Prostate gland (tissue), 2 donors: ENCODE data around the gene TRAPPC14. TPM values are rescaled to one million over a fixed set of nuclear protein-coding genes. Genes with fewer than 3 reads are reported as not detected.
"Not testable (repeated sequence)": the region's sequence is repeated elsewhere in the genome, so short reads cannot be mapped to it uniquely, and the experiment has no call there.

Experiments
- DNase-seq: peaks from one replicate; pipeline ENCODE4 v3.0.0-alpha.2; 2019; ENCODE audit warnings: low spot score
- H3K27ac ChIP-seq, 2 donors: fragments of 200-600 bp; sonication (generic); 2 replicates each; pipeline ENCODE4 v1.5.1; 2017 to 2019
- H3K27me3 ChIP-seq: fragments of 200-600 bp; sonication (generic); replicated peaks from 2 replicates; pipeline ENCODE4 v1.5.1; 2019; ENCODE audit not compliant: insufficient read depth
- H3K36me3 ChIP-seq, 2 donors: fragments of 200-600 bp; sonication (generic); 1 replicate in 1 of 2; 2 replicates in 1 of 2; pipeline versions ENCODE4 v1.5.1 to v1.8.1; 2017 to 2019
- H3K4me1 ChIP-seq: fragments of 200-600 bp; sonication (generic); replicated peaks from 2 replicates; pipeline ENCODE4 v1.5.1; 2019
- H3K4me3 ChIP-seq, 2 donors: fragments of 200-600 bp; sonication (generic); 2 replicates each; pipeline ENCODE4 v1.5.1; 2017 to 2019
- H3K9me3 ChIP-seq: fragments of 200-600 bp; sonication (generic); 2 replicates; pipeline ENCODE4 v1.5.1; 2017
- POLR2A ChIP-seq: fragments of 450-650 bp; IDR thresholded peaks from one replicate; pipeline ENCODE4 v1.6.1; 2016; ENCODE audit warnings: antibody characterized with exemption, mild to moderate bottlenecking
- POLR2AphosphoS5 ChIP-seq: sonication (generic); formaldehyde crosslinking; IDR thresholded peaks from one replicate; pipeline ENCODE4 v1.6.1; 2017; ENCODE audit warnings: antibody characterized with exemption
- WGBS: methylation state at CpG from one replicate; pipeline ENCODE4 v1.1.5; 2018; 5-methylcytosine and 5-hydroxymethylcytosine counted together
- intact Hi-C: fragments of 100-400 bp; cut with DNase I; formaldehyde crosslinking; loops from one replicate; pipeline ENCODE4 v1.14.2; 2022
- total RNA-seq, 2 donors: library from RNA; depleted of rRNA; stranded (reverse); fragments of >200 nt; gene quantifications; one replicate each; pipeline ENCODE4 v1.1.0, GENCODE V29; 2016
- TF ChIP-seq, protein P1 (sequence below), 4 experiments: fragments of 200-600 bp in 2 of 4; fragments of 450-650 bp in 2 of 4; sonication (generic) in 2 of 4; IDR thresholded peaks; 1 replicate in 3 of 4; 2 replicates in 1 of 4; pipeline ENCODE4 v1.5.1; 2016 to 2019; ENCODE audit warnings: antibody characterized with exemption in 4 of 4, mild to moderate bottlenecking in 2 of 4, moderate library complexity in 2 of 4

TRAPPC14 gene
- total RNA-seq, 2 donors from 2014 or later, result 21.2 to 43.4 TPM

DNA sequence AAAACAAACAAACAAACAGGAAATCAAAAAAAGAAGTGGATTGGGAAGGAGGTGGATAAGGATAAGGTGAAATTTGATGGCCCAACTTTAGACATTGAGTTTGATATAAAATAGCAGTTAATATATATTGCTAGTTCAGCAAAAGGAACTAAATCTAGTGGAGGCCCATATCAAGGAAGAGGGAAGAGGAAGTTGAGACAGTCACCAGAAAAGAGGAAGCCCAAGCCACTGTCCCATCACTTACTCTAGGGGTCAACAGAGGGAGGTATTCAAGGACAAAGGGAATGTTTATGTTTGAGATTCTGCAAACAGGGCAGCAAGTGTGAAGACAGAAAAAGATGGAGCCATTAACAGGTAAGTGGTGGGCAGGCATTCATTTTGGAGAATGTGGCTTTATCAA lies 6.1 kb downstream of the TRAPPC14 start:
- Histone ChIP-seq H3K4me1 (peaks cover 5% of the 10 kb centered on the region), H3K36me3 (peaks cover 0 to 4% of the 10 kb centered on the region in 2 donors), H3K4me3 (no peak overlapping the region), H3K27ac (no peak overlapping the region), H3K9me3 (no peaks in the 10 kb centered on the region), H3K27me3 (no peaks in the 10 kb centered on the region)
- DNase-seq, result no peak
- intact Hi-C loops, result no loop called here
- no peak for TF ChIP-seq POLR2AphosphoS5
- TF ChIP-seq, protein P1, sequence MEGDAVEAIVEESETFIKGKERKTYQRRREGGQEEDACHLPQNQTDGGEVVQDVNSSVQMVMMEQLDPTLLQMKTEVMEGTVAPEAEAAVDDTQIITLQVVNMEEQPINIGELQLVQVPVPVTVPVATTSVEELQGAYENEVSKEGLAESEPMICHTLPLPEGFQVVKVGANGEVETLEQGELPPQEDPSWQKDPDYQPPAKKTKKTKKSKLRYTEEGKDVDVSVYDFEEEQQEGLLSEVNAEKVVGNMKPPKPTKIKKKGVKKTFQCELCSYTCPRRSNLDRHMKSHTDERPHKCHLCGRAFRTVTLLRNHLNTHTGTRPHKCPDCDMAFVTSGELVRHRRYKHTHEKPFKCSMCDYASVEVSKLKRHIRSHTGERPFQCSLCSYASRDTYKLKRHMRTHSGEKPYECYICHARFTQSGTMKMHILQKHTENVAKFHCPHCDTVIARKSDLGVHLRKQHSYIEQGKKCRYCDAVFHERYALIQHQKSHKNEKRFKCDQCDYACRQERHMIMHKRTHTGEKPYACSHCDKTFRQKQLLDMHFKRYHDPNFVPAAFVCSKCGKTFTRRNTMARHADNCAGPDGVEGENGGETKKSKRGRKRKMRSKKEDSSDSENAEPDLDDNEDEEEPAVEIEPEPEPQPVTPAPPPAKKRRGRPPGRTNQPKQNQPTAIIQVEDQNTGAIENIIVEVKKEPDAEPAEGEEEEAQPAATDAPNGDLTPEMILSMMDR (IDR thresholded peaks at IDR 0.05), result no peak
- TF ChIP-seq POLR2A, result no peak

DNA sequence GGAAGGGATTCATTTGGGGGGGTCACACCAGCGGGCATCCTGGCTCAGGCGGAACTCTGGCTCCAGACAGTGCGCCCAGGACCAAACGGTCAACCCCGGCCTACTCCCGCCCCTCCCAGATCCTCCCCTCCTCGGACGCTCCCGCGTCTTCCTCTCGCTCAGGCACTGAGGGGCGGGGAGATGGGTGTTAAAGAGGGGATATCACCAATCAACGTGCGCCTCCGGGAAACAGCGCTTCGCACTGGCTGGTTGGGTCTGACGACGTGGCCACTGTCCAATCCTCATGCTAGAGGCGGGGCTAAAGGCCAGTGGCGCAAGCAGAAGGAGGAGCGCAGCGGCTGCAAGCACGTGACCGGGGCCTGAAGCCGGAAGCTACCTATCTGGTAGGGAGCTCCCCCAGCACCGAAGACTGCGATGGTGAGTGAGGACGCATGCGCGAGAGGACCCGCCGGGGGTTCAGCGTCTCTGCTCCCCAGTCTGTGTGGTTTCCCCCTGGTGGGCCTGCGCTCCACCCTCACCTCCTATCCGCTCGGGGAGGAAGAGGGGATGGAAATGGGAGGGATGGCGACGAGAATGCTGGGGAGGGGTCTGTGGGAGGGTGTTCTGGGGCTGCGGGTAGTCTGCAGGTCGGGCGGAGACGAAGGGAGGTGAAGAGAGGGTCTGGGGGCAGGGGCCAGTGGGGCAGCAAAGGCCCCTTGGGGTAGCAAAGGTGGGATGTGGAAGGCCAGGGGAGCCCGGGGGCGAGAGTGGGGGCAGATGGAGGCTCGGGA lies 9.8 kb downstream of the TRAPPC14 start, which contains the start of gene LAMTOR4:
Gene LAMTOR4, plus strand, starts transcription at position 360 of the 770 bp plus-strand sequence. Its CDS starts 55 bp downstream, at position 415.
- H3K27ac ChIP-seq, result peak within 1 kb of the TSS; percentile 72 to 82
- H3K4me1 ChIP-seq, result peaks cover 5% of the 10 kb centered on the region
- no peaks in the 10 kb centered on the region for H3K27me3 ChIP-seq
- TF ChIP-seq POLR2A, result peak; percentile 82
- TF ChIP-seq, protein P1 (IDR thresholded peaks at IDR 0.05), result no peak
- TF ChIP-seq POLR2AphosphoS5, result peak; percentile 100
- intact Hi-C loops, result no loop called here
- H3K36me3 ChIP-seq, result no peaks in the 10 kb centered on the region
- under 1% methylated on average over 30 of the region's 46 CpGs for WGBS
- H3K4me3 ChIP-seq, result peak within 1 kb of the TSS; percentile 61 to 62
- no peaks in the 10 kb centered on the region for H3K9me3 ChIP-seq
- peak; percentile 100 for DNase-seq

DNA sequence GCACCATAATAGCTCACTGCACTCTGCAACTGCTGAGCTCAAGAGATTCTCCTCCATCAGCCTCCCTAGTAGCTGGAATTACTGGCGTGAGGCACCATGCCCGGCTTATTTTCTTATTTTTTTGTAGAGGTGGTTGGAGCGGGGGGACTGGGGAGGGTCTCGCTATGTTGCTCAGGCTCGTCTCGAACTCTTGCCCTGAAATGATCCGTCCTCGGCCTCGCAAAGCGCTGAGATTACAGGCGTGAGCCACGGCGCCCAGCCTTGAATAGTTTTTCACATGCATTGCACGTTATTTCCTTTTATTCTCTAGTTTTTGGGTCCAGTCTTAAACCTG lies 10.3 kb downstream of the TRAPPC14 start:
- intact Hi-C loops, result no loop called here
- 10% methylated on average over 14 of the region's 14 CpGs for WGBS
- Histone ChIP-seq H3K4me3 (peak overlapping the region; percentile 24 to 62), H3K27ac (peak overlapping the region; percentile 66 to 73), H3K36me3 (no peaks in the 10 kb centered on the region), H3K4me1 (peaks cover 5% of the 10 kb centered on the region), H3K27me3 (no peaks in the 10 kb centered on the region), H3K9me3 (no peaks in the 10 kb centered on the region)
- no peak for DNase-seq
- TF ChIP-seq POLR2A (no peak), POLR2AphosphoS5 (no peak)
- TF ChIP-seq, protein P1 (IDR thresholded peaks at IDR 0.05), result no peak

DNA sequence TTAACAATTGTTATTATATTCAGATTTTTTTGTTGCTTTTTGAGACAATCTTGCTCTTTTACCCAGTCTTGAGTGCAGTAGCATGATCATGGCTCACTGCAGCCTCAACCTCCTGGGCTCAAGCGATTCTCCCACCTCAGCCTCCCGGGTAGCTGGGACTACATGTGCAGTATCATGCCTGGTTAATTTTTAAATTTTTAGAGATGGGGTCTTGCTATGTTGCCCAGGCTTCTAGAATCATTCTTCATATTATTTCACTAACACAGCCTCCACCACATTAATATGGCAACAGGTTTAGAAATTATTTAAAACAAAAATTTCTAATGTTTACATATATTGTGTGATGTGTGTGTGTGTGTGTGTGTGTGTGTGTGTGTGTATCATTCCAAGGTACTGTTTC lies 11.2 kb downstream of the TRAPPC14 start:
- Histone ChIP-seq H3K27ac (no peak overlapping the region), H3K4me1 (peaks cover 5% of the 10 kb centered on the region), H3K27me3 (no peaks in the 10 kb centered on the region), H3K9me3 (no peaks in the 10 kb centered on the region), H3K36me3 (no peaks in the 10 kb centered on the region), H3K4me3 (no peak overlapping the region)
- 95% methylated on average over 2 of the region's 2 CpGs for WGBS
- TF ChIP-seq POLR2A (no peak), POLR2AphosphoS5 (no peak)
- intact Hi-C loops, result no loop called here
- DNase-seq, result no peak

DNA sequence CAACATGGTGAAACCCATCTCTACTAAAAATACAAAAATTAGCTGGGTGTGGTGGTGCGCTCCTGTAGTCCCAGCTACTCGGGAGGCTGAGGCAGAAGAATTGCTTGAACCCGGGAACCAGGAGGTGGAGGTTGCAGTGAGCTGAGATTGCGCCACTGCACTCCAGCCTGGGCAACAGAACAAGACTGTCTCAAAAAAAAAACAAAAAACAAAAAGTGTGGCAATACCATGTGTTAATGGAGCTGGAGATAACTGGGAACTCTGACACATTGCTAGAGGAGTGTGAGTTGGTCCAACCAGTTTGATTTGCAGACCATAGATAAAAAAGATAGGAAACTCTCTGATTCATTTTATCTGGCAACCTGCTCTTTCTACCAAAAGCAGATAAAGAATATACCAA lies 12.2 kb downstream of the TRAPPC14 start:
- intact Hi-C loops, H3K9me3 ChIP-seq, H3K27me3 ChIP-seq, H3K4me3 ChIP-seq, H3K4me1 ChIP-seq, H3K36me3 ChIP-seq, H3K27ac ChIP-seq, DNase-seq: not testable (repeated sequence)
- 92% methylated on average over 4 of the region's 4 CpGs for WGBS

DNA sequence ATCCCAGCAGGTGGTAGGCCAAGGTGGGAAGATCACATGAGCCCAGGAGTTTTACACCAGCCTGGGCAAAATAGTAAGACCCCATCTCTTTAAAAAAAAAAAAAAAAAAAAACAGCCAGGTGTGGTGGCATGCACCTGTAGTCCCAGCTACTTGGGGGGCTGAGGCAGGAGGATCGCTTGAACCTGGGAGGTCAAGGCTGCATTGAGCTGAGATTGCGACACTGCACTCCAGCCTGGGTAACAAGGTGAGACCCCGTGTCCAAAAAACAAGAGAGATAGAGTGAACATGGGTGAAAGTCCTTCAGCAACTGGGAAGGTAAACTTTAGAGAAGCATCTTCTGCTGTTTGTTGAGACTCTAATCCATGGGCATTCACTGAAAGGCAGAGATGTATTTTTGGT lies 16.1 kb downstream of the TRAPPC14 start:
- Histone ChIP-seq H3K4me1 (no peaks in the 10 kb centered on the region), H3K27ac (no peak overlapping the region), H3K27me3 (no peaks in the 10 kb centered on the region), H3K9me3 (no peaks in the 10 kb centered on the region), H3K36me3 (no peaks in the 10 kb centered on the region), H3K4me3 (no peak overlapping the region)
- no peak for DNase-seq
- TF ChIP-seq, protein P1 (IDR thresholded peaks at IDR 0.05), result no peak
- TF ChIP-seq POLR2A, result no peak
- TF ChIP-seq POLR2AphosphoS5, result no peak
- intact Hi-C loops, result no loop called here
- 97% methylated on average over 3 of the region's 3 CpGs for WGBS
